Activated CD4-positive, alpha-beta T cell treated with anti-CD3 and anti-CD28 coated beads for 4 hours (primary cell): Measurements from ENCODE around the gene FMNL2.
"Not testable (repeated sequence)": the region's sequence is repeated elsewhere in the genome, so short reads cannot be mapped to it uniquely, and the experiment has no call there.

Experiments
- DNase-seq, 2 donors: peaks; one replicate each; pipeline ENCODE4 v3.0.0-alpha.2; 2020

Gene FMNL2

DNA sequence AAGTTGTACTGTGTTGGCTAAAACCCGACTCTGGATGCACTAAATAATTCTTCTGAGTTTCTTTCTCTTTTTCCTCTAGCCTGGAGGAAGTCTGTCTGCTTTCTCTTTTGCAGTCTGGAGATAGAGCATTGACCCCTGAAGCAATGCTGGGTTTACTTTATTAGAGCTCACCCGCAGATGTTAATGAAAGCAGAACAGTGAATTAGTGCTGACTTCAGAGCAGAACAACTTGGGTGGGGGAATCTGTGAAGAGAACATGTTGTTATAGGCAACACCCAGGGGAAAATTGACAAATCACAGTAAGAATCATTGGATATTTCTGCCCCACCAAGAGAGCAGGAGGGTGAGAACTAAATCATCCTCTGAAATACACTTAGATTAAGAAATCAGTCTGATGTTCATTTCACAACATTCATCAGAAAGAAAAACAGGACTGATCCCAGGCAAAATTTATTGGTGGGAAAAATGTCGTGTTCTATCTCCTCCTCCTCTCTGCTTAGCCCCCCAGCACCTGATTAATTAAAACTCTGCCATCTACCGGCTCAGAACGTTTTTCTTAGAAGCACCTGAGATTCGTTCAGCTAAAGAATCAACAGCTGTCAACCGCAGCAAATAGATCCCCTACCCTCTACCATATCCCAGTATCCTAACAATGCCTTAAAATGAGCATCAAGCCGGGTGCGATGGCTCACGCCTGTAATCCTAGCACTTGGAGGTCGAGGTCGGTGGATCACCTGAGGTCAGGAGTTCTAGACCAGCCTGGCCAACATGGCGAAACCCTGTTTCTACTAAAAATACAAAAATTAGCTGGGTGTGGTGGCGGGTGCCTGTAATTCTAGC lies 165.1 kb downstream of the FMNL2 start:
- DNase-seq = no peak

GRCh38 chr2:152500772-152501171 lies 165.8 kb downstream of the FMNL2 start:
- no peak for DNase-seq

- no peak for DNase-seq
Measured at GRCh38 chr2:152501666-152502065, 166.7 kb downstream of the FMNL2 start.

GRCh38 chr2:152504618-152505017 lies 169.6 kb downstream of the FMNL2 start:
- DNase-seq = no peak

DNA sequence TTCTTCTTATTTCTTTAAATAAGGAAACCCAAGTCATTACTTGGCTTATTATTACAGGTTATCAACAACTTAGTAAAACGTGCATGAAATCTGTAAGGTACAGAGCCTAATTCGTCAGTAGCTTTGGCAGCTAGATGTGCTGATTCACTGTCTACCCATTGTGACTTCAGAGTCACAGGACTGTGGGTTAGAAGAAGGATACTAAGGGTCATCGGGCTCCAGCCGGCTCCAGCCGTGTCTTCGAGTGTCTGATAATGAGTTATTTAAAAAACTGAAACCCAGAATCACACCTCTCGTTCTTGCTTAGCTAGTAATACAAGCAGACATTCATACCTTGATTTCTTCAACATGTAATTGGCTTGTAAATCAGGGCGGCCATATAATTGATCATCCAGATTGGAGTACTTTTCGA lies 170.5 kb downstream of the FMNL2 start:
- DNase-seq = no peak

- no peak for DNase-seq
Measured at GRCh38 chr2:152506843-152507242, 171.9 kb downstream of the FMNL2 start.

DNA sequence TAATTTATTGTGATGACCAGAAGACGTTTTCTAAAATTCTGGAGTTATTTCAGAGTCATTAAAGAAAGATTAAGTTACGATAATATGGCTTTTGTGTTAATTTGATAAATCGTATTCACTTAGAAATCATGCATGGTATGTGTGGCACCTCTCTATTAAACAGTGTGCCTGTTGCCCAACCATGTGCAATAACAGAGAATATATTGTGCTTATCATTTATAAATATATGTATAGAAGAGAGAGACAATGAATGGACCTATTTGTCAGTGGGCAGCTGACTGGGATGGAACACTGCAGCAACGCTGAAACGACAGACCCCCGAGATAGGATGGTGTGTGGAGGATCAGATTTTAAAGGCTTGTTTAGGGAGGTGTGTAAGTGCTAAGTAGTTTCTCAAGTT lies 172.9 kb downstream of the FMNL2 start:
- DNase-seq = no peak

GRCh38 chr2:152508446-152508845 lies 173.5 kb downstream of the FMNL2 start:
- no peak for DNase-seq

DNA sequence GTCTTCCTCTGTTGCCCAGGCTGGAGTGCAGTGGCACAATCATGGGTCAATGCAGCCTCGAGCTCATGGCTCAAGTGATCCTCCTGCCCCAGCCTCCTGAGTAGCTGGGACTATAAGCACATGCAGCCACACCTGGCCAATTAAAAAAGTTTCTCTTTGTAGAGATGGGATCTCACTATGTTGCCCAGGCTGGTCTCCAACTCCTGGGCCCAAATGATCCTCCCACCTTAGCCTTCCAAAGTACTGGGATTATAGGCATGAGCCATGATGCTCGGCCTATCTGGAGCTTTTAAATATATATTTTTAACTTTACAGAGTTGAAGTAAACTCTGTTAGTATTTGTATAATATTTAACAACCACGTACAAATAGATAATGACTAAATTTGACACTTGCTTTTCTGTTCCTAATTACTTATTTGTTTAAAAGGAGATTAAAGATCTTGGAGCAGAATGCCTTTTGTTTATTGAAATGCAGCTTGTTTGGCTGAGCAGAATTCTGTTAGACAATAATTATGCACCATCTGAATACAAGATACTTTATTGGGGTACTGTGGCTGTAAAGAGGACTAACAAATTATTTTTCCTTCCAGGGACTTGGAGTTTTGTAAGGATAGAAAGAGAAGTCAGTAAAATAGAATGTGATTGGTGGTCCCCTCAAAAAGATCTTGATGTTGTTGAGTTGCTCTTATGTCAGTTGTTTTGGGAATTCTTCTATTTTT lies 175.0 kb downstream of the FMNL2 start:
- DNase-seq = no peak

GRCh38 chr2:152510621-152511020 lies 175.6 kb downstream of the FMNL2 start:
- DNase-seq = no peak

- no peak for DNase-seq
Measured at GRCh38 chr2:152511981-152512380, 177.0 kb downstream of the FMNL2 start.

- DNase-seq = no peak
Measured at GRCh38 chr2:152513029-152513428, 178.1 kb downstream of the FMNL2 start.

GRCh38 chr2:152513681-152514080 lies 178.7 kb downstream of the FMNL2 start:
- no peak for DNase-seq

GRCh38 chr2:152518034-152518433 lies 183.1 kb downstream of the FMNL2 start:
- DNase-seq = no peak

DNA sequence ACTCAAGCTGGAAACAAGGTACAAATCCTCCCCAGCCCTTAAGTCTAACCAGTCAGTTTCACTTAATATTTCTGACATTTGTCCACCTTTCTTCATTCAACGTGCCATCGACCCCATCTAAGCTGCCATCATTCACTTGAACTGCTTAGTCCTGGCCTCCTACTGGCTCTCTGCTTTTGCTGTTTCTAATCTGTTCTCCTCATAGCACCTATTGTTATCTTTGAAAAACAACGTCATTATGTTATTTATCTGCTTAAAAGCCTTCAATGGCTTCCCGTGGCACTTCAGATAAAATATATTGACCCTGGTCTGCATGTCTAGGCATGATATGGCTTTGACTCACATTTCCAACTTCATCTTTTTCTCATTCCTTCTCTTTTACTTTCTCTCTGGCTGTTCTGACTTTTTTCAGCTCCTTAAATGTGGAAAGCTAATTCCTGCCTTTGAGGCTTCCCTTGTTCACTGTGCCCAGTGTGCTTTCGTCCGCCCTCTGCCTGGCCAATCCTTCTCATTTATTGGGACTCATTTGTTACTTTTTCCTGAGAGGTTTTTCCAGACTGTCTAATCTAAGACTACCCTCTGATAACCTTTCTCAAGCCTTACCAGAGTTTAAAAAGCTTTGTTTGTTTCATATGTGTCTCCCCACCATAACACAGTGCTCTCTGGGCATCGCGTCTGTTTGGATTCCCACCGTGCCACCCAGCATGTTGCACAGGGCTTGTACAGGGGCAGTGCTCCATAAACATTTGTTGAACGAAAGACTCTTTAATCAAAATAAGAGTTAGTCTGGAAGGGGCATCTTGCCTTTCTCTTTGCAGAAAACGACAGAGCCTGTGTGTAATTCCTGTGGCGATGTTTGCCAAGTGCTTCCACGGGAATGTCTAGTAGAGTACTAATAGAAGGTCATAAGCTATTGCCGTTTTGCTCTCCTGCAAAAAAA lies 183.9 kb downstream of the FMNL2 start:
- DNase-seq = no peak

GRCh38 chr2:152519581-152519952 lies 184.6 kb downstream of the FMNL2 start:
- no peak for DNase-seq

DNA sequence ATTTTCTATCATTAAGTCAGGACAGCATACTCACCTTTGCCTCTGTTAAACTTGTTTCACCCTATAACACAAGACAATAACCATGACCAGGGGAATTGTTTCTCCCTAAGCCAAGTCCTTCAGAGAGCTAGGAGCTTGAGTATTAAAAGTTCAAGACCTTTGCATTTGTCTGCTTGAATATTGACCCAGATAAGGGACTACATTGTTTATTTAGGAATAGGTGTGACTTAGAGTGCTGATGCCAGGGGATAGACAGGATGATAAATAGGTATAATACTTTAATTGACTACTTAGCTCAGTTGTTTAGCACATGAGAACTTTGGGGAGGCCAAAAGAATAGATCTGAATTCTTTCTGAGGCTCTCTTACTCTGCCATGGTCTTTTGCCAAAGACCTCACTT lies 185.8 kb downstream of the FMNL2 start:
- DNase-seq = no peak

DNA sequence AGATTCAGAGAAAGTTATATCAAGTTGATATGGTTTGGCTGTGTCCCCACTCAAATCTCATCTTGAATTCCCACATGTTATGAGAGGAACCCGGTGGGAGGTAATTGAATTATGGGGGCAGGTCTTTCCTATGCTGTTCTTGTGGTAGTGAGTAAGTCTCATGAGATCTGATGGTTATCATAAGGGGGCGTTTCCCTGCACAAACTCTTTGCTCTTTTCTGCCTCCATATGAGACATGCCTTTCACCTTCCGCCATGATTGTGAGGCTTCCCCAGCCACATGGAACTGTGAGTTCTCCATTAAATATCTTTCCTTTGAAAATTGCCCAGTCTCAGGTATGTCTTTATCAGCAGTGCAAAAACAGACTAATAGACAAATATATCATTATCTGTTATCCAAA lies 187.5 kb downstream of the FMNL2 start:
- not testable (repeated sequence) for DNase-seq

GRCh38 chr2:152523091-152523490 lies 188.1 kb downstream of the FMNL2 start:
- no peak for DNase-seq

- DNase-seq = no peak
Measured at GRCh38 chr2:152525277-152525838, 190.4 kb downstream of the FMNL2 start.

DNA sequence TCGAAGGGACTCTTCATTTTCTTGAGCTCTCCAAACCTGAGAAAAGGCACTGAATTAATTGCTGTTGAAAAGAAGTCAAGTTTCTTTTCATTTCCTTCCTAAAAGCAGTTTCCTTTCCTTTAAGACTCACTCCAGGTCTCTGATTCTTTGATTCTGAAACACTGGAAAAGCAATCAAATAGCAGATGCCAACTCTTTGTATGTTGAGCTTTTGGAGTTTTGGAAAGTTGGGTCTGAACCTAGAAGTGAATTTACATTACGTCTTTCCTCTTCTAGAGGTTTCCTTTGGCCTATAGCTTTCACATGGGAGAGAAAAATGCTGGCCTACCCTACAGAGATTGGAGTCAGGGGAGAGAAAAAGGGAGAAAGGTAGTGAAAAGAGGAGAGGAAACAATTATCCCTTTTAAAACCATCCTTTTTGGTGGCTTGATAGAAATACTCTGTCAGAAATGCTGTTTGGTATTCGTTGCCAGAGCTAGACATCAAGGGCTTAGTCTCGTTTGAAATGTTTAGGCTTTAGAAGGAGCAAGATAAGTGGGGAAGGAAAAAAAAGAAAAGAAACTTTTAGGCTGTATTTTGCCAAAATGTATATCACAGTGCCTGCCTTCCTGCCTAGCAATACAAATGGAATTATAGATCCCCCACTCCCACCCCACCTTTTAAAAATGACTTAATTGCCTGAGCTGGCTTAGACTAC lies 194.6 kb downstream of the FMNL2 start:
- DNase-seq = no peak

DNA sequence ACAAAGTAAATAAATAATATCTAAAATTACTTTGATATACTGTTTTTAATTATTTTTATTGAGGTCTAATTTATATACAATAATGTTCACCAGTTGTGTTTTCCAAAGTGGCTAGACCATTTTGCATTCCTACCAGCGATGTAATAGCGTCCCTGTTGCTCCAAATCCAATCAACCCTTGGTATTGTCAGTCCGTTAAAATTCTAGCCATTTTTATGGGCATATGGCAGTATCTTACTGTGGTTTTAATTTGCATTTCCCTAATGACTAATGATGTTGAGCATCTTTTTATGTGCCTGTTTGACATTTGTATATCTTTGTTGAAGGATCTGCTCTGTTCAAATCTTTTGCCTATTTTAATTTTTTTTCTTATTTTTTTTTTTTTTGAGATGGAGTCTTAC lies 197.3 kb downstream of the FMNL2 start:
- no peak for DNase-seq
